OCI-LY1 (cell line): Measurements from ENCODE around the gene SBSN.

Source experiments
- H2AFZ ChIP-seq: fragments of 200-600 bp; sonication (generic), shearing (Covaris generic); 2 replicates; pipeline ENCODE4 v1.6.0; 2014; ENCODE audit warnings: antibody characterized with exemption, mild to moderate bottlenecking, low read length
- H3F3A ChIP-seq: fragments of 200-600 bp; sonication (generic), shearing (Covaris generic); 2 replicates; pipeline ENCODE4 v1.6.0; 2014; ENCODE audit warnings: mild to moderate bottlenecking, antibody characterized with exemption, low read length, moderate library complexity; ENCODE audit not compliant: insufficient read depth
- H3K27ac ChIP-seq: fragments of 200-600 bp; sonication (generic); 2 replicates; pipeline ENCODE4 v1.5.1; 2014; ENCODE audit warnings: low read length, mixed run types, mild to moderate bottlenecking, low read depth; ENCODE audit not compliant: poor library complexity, severe bottlenecking
- H3K27me3 ChIP-seq: fragments of 200-600 bp; sonication (generic); 2 replicates; pipeline ENCODE4 v1.6.0; 2014; ENCODE audit warnings: antibody characterized with exemption, mild to moderate bottlenecking, low read length, moderate library complexity; ENCODE audit not compliant: insufficient read depth
- H3K36me3 ChIP-seq: fragments of 200-600 bp; sonication (generic); 2 replicates; pipeline ENCODE4 v1.6.1; 2014; ENCODE audit warnings: mild to moderate bottlenecking, antibody characterized with exemption, low read length, moderate library complexity, mixed read lengths; ENCODE audit not compliant: insufficient read depth
- H3K4me1 ChIP-seq: fragments of 200-600 bp; sonication (generic); 2 replicates; pipeline ENCODE4 v1.5.1; 2014; ENCODE audit warnings: mild to moderate bottlenecking, low read length, moderate library complexity; ENCODE audit not compliant: insufficient read depth, severe bottlenecking
- H3K4me2 ChIP-seq: fragments of 200-600 bp; sonication (generic), shearing (Covaris generic); 2 replicates; pipeline ENCODE4 v1.6.1; 2014; ENCODE audit warnings: low read length
- H3K4me3 ChIP-seq: fragments of 200-600 bp; sonication (generic); 2 replicates; pipeline ENCODE4 v1.5.1; 2014; ENCODE audit warnings: low read length, low read depth, mild to moderate bottlenecking, mixed read lengths; ENCODE audit not compliant: poor library complexity, severe bottlenecking
- H3K79me2 ChIP-seq: fragments of 200-600 bp; shearing (Covaris generic); 2 replicates; pipeline ENCODE4 v1.6.1; 2016; ENCODE audit warnings: mixed run types, low read length, mixed read lengths; ENCODE audit not compliant: insufficient read depth
- H3K9ac ChIP-seq: fragments of 200-600 bp; sonication (generic), shearing (Covaris generic); 2 replicates; pipeline ENCODE4 v1.6.1; 2014; ENCODE audit warnings: mild to moderate bottlenecking, low read length, mixed read lengths
- H3K9me2 ChIP-seq: fragments of 200-600 bp; sonication (generic), shearing (Covaris generic); 2 replicates; pipeline ENCODE4 v1.6.1; 2014; ENCODE audit warnings: low read depth, mild to moderate bottlenecking, low read length, mixed read lengths
- H3K9me3 ChIP-seq: fragments of 200-600 bp; shearing (Covaris generic); 2 replicates; pipeline ENCODE4 v1.6.1; 2014; ENCODE audit warnings: low read length, mixed read lengths
- H4K20me1 ChIP-seq: fragments of 200-600 bp; sonication (generic), shearing (Covaris generic); 2 replicates; pipeline ENCODE4 v1.6.0; 2016; ENCODE audit warnings: mild to moderate bottlenecking, low read length; ENCODE audit not compliant: insufficient read depth
- CTCF ChIP-seq: fragments of 200-600 bp; sonication (generic), shearing (Covaris generic); IDR thresholded peaks from 2 replicates; pipeline ENCODE4 v1.5.1; 2017; ENCODE audit warnings: mild to moderate bottlenecking, antibody characterized with exemption, low read length, moderate library complexity, mixed read lengths
- EZH2 ChIP-seq: fragments of 200-600 bp; sonication (generic), shearing (Covaris generic); IDR thresholded peaks from 2 replicates; pipeline ENCODE4 v1.8.0; 2017; ENCODE audit warnings: borderline replicate concordance, mixed run types, mild to moderate bottlenecking, antibody characterized with exemption, low read length, moderate library complexity, mixed read lengths

The SBSN gene

DNA sequence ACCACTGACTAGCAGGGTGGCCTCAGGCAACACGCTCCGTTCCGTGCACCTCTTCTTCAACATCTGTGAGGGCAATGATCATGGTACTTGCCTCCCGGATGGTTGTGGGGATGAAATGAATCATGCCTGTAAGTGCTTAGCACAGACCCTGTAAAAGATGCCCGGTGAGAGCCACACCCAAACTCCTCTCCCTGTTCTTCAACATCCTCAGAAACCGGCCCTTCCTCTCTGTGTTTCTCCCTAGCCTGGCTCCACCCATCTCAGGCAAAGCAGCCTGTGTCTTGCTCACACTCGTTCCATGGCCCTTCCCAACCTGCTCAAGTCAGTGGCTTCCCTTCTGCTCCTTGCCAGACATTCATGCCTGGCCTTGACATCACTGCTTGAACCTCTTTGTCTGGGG, 8.8 kb downstream of the SBSN start:
- H3K9ac ChIP-seq, result no peak overlapping the region
- H3K9me3 ChIP-seq, result no peaks in the 10 kb centered on the region
- no peaks in the 10 kb centered on the region for H3K4me1 ChIP-seq
- no peaks in the 10 kb centered on the region for H3F3A ChIP-seq
- H3K27ac ChIP-seq, result no peak overlapping the region
- H2AFZ ChIP-seq, result no peak overlapping the region
- H3K79me2 ChIP-seq, result no peaks in the 10 kb centered on the region
- H4K20me1 ChIP-seq, result no peaks in the 10 kb centered on the region
- no peak overlapping the region for H3K4me2 ChIP-seq
- TF ChIP-seq EZH2, result no peak
- TF ChIP-seq CTCF, result no peak
- no peaks in the 10 kb centered on the region for H3K9me2 ChIP-seq
- 0 out of 2 replicates have a peak, but pooled peaks cover 5% of the 10 kb centered on the region for H3K27me3 ChIP-seq
- H3K4me3 ChIP-seq, result no peak overlapping the region
- no peaks in the 10 kb centered on the region for H3K36me3 ChIP-seq

DNA sequence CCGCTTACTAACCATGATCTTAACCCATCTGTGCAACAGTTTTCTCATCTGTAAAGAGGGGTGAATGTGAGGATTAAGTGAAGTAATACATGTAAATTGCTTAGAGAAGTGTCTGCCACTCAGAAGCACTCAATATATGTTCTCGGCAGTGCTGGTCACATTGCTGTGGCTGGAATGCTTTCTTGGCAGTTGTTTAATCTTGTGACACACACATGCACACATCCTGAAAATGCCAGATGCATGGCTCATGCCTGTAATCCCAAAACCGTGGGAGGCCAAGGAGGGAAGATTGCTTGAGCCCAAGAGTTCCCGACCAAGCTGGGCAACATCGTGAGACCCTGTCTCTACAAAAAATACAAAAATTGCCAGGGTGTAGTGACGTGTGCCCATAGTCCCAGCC, 9.8 kb downstream of the SBSN start:
- Histone ChIP-seq H3K79me2 (no peaks in the 10 kb centered on the region), H3K9ac (no peak overlapping the region), H3K4me1 (no peaks in the 10 kb centered on the region), H3K4me2 (no peak overlapping the region), H2AFZ (no peak overlapping the region), H3K9me3 (no peaks in the 10 kb centered on the region), H3K36me3 (no peaks in the 10 kb centered on the region), H3K27ac (no peak overlapping the region), H3K4me3 (no peak overlapping the region), H3K9me2 (no peaks in the 10 kb centered on the region), H3K27me3 (0 out of 2 replicates have a peak, but pooled peaks cover 5% of the 10 kb centered on the region), H4K20me1 (no peaks in the 10 kb centered on the region), H3F3A (no peaks in the 10 kb centered on the region)
- TF ChIP-seq CTCF (no peak), EZH2 (no peak)

DNA sequence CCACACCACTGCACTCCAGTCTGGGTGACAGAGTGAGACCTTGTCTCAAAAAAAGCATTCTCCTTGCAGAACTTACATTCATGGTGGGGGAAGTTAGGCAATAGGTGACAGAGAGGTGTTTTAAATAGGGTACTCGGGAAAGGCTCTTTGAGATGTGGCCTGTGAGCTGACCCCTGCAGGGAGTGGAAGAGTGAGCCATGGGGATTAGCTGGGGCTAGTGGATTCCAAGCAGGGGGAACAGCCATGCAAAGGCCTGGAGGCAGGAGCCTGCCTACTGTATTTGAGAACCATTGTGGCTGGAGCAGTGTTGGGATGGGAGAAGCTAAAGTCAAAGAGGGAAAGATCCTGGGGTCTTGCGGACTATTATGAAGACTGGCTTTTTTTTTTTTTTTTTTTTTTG, 10.8 kb downstream of the SBSN start:
- Histone ChIP-seq H3K4me3 (no peak overlapping the region), H4K20me1 (no peaks in the 10 kb centered on the region), H3K36me3 (no peaks in the 10 kb centered on the region), H3K27me3 (peaks cover 5% of the 10 kb centered on the region; the same call in 1 of the 2 replicates), H3K9me2 (no peaks in the 10 kb centered on the region), H3K9ac (no peak overlapping the region), H3K9me3 (no peaks in the 10 kb centered on the region), H2AFZ (no peak overlapping the region), H3K4me2 (no peak overlapping the region), H3K4me1 (no peaks in the 10 kb centered on the region), H3K27ac (no peak overlapping the region), H3K79me2 (no peaks in the 10 kb centered on the region), H3F3A (no peaks in the 10 kb centered on the region)
- TF ChIP-seq EZH2 (no peak), CTCF (no peak)
